Calu3 (cell line): ENCODE measurements around the gene HP1BP3. TPM values are rescaled to one million over a fixed set of nuclear protein-coding genes. Genes with fewer than 3 reads are reported as not detected.
A peak's percentile ranks its signal among the peaks of the same experiment; 100 is the strongest.
"Not testable (repeated sequence)": the region's sequence is repeated elsewhere in the genome, so short reads cannot be mapped to it uniquely, and the experiment has no call there.

Source experiments
- BruUV-seq: library from RNA; stranded (reverse); fragments of 400-500 nt; replicated peaks from 2 replicates; lab custom pipeline; 2021; lab: Mats Ljungman, UMichigan
- CTCF ChIA-PET: fragments of 300-600 bp; sonication (Branson Sonifier 250); formaldehyde crosslinking; loops from one replicate; lab custom pipeline; 2022; ENCODE audit warnings: antibody characterized with exemption; lab: Charles Lee
- DNase-seq: peaks from one replicate; pipeline ENCODE4 v3.0.0; 2022
- H3K27ac Mint-ChIP-seq: one replicate; pipeline ENCODE4 v1.8.0; 2022; ENCODE audit warnings: mixed read lengths; ENCODE audit not compliant: unreplicated experiment
- H3K27me3 Mint-ChIP-seq: one replicate; pipeline ENCODE4 v1.8.0; 2022; ENCODE audit warnings: mixed read lengths; ENCODE audit not compliant: unreplicated experiment
- H3K36me3 Mint-ChIP-seq: one replicate; pipeline ENCODE4 v1.8.0; 2022; ENCODE audit warnings: mild to moderate bottlenecking, moderate library complexity, mixed read lengths; ENCODE audit not compliant: insufficient read depth, unreplicated experiment
- H3K4me1 Mint-ChIP-seq: one replicate; pipeline ENCODE4 v1.8.0; 2022; ENCODE audit warnings: mild to moderate bottlenecking, low read depth, mixed read lengths; ENCODE audit not compliant: unreplicated experiment
- H3K4me3 Mint-ChIP-seq: one replicate; pipeline ENCODE4 v1.8.0; 2022; ENCODE audit warnings: mild to moderate bottlenecking, low read depth, moderate library complexity, mixed read lengths; ENCODE audit not compliant: unreplicated experiment
- H3K9me3 Mint-ChIP-seq: one replicate; pipeline ENCODE4 v1.8.0; 2022; ENCODE audit warnings: low read depth, mixed read lengths; ENCODE audit not compliant: unreplicated experiment
- CTCF ChIP-seq: fragments of 200-600 bp; IDR thresholded peaks from one replicate; pipeline ENCODE4 v1.8.0; 2022; ENCODE audit warnings: antibody characterized with exemption; ENCODE audit not compliant: unreplicated experiment
- intact Hi-C: fragments of 100-400 bp; cut with micrococcal nuclease; formaldehyde crosslinking; loops from one replicate; pipeline ENCODE4 v1.10.0; 2022; ENCODE audit not compliant: unreplicated experiment
- total RNA-seq: library from RNA; stranded (reverse); gene quantifications from 2 replicates; pipeline ENCODE4 v1.2.3, GENCODE V29; 2022

Gene HP1BP3
- total RNA-seq, 1 experiment from 2014 or later: 247 TPM

- no peak overlapping the region for H3K27ac Mint-ChIP-seq
- no peaks in the 10 kb centered on the region for H3K36me3 Mint-ChIP-seq
- no peaks in the 10 kb centered on the region for H3K9me3 Mint-ChIP-seq
- H3K4me1 Mint-ChIP-seq: no peaks in the 10 kb centered on the region
- TF ChIP-seq CTCF: no peak
- H3K4me3 Mint-ChIP-seq: no peak overlapping the region
- intact Hi-C loops: no loop called here
- BruUV-seq: no TSS peak
- CTCF ChIA-PET: no interaction called here
- H3K27me3 Mint-ChIP-seq: no peaks in the 10 kb centered on the region
- DNase-seq: no peak
These were observed 6.1 kb upstream of the HP1BP3 start for GRCh38 chr1:20793236-20793635.

GRCh38 chr1:20792196-20792595 is 5.1 kb upstream of the HP1BP3 start:
- H3K4me3 Mint-ChIP-seq: no peak overlapping the region
- BruUV-seq: no TSS peak
- no peak for TF ChIP-seq CTCF
- no peaks in the 10 kb centered on the region for H3K9me3 Mint-ChIP-seq
- CTCF ChIA-PET: no interaction called here
- DNase-seq: no peak
- H3K36me3 Mint-ChIP-seq: peaks cover 10% of the 10 kb centered on the region
- H3K4me1 Mint-ChIP-seq: no peaks in the 10 kb centered on the region
- H3K27ac Mint-ChIP-seq: no peak overlapping the region
- intact Hi-C loops: no loop called here
- H3K27me3 Mint-ChIP-seq: no peaks in the 10 kb centered on the region

GRCh38 chr1:20790785-20791184 is 3.7 kb upstream of the HP1BP3 start:
- Mint-ChIP-seq H3K27me3 (no peaks in the 10 kb centered on the region), H3K36me3 (peaks cover 24% of the 10 kb centered on the region), H3K4me1 (no peaks in the 10 kb centered on the region), H3K27ac (no peak overlapping the region), H3K4me3 (no peak overlapping the region), H3K9me3 (no peaks in the 10 kb centered on the region)
- DNase-seq: no peak
- CTCF ChIA-PET: no interaction called here
- intact Hi-C loops: no loop called here
- TF ChIP-seq CTCF: no peak
- no TSS peak for BruUV-seq

DNA sequence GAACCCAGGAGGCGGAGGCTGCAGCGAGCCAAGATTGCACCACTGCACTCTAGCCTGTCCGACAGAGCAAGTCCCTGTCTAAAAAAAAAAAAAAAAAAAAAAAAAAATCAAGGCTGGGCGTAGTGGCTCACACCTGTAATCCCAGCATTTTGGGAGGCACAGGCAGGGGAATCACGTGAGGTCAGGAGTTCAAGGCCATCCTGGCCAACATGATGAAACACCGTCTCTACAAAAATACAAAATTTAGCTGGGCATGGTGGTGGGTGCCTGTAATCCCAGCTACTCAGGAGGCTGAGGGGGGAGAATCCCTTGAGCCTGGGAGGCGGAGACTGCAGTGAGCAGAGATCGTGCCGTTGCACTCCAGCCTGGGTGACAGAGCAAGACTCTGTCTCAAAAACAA is 2.5 kb upstream of the HP1BP3 start:
- CTCF ChIA-PET, DNase-seq, H3K27me3 Mint-ChIP-seq, H3K4me3 Mint-ChIP-seq, H3K4me1 Mint-ChIP-seq, H3K9me3 Mint-ChIP-seq, intact Hi-C loops, BruUV-seq, H3K27ac Mint-ChIP-seq: not testable (repeated sequence)
- peaks cover 34% of the 10 kb centered on the region for H3K36me3 Mint-ChIP-seq

GRCh38 chr1:20787840-20788795 is 1.0 kb upstream of the HP1BP3 start:
- H3K4me1 Mint-ChIP-seq: no peaks in the 10 kb centered on the region
- H3K36me3 Mint-ChIP-seq: peaks cover 38% of the 10 kb centered on the region
- CTCF ChIA-PET: interaction anchor here (1.1 kb wide), 1 partner anchor 198 kb away, joined by 3 read pairs; no protein-coding TSS in a partner anchor
- intact Hi-C loops: no loop called here
- no peak for TF ChIP-seq CTCF
- no peaks in the 10 kb centered on the region for H3K9me3 Mint-ChIP-seq
- peak overlapping the region; percentile 80 for H3K27ac Mint-ChIP-seq
- H3K4me3 Mint-ChIP-seq: peak overlapping the region; percentile 98
- BruUV-seq: no TSS peak
- H3K27me3 Mint-ChIP-seq: no peaks in the 10 kb centered on the region
- no peak for DNase-seq
